Upper lobe of right lung (tissue), 1 donor: ENCODE measurements around the gene TSTD2. TPM values are rescaled to one million over a fixed set of nuclear protein-coding genes. Genes with fewer than 3 reads are reported as not detected.
A peak's percentile ranks its signal among the peaks of the same experiment; 100 is the strongest.

ENCODE experiments used
- ATAC-seq: fragments of 200-7000 bp; cut with Tn5 transposase; one replicate; pipeline ENCODE4 v1.9.1; 2020; ENCODE audit warnings: mild to moderate bottlenecking, moderate library complexity
- DNase-seq: peaks from one replicate; pipeline ENCODE4 v3.0.0-alpha.2; 2020
- H3K27ac ChIP-seq: fragments of 200-600 bp; one replicate; pipeline ENCODE4 v1.8.0; 2022
- H3K27me3 ChIP-seq: fragments of 200-600 bp; one replicate; pipeline ENCODE4 v1.8.0; 2022; ENCODE audit warnings: mild to moderate bottlenecking
- H3K36me3 ChIP-seq: fragments of 200-600 bp; one replicate; pipeline ENCODE4 v1.8.0; 2022
- H3K4me1 ChIP-seq: fragments of 200-600 bp; one replicate; pipeline ENCODE4 v1.8.0; 2022
- H3K4me3 ChIP-seq: fragments of 200-600 bp; one replicate; pipeline ENCODE4 v1.8.0; 2022; ENCODE audit warnings: mild to moderate bottlenecking
- H3K9me3 ChIP-seq: fragments of 200-600 bp; one replicate; pipeline ENCODE4 v1.8.0; 2022
- CTCF ChIP-seq: fragments of 200-600 bp; IDR thresholded peaks from one replicate; pipeline ENCODE4 v1.8.0; 2022; ENCODE audit warnings: antibody characterized with exemption
- intact Hi-C: fragments of 100-400 bp; cut with DNase I; formaldehyde crosslinking; loops from one replicate; pipeline ENCODE4 v1.11.0; 2022
- long read RNA-seq: library from polyadenylated mRNA; unstranded; transcript quantifications from one replicate; pipeline ENCODE4 v2.0.0, GENCODE V29; 2021
- total RNA-seq: library from RNA; stranded (reverse); fragmentation: NEBNext Ultra II Directional; extraction: Animal tissue kit (Norgen Biotek cat#: 25700); gene quantifications from one replicate; pipeline ENCODE4 v1.2.1, GENCODE V29; 2021
- donor health status: DM: no; HTN: yes; CAD: no; lungs with severe emphysema.

The TSTD2 gene
- total RNA-seq = 20.0 TPM
- long read RNA-seq, full-length matches to known transcripts = 22 of 33 reads
- long read RNA-seq, partial matches to known transcripts = 4 of 33 reads
- long read RNA-seq, other reads (novel, unspliced or antisense) = 7 of 33 reads

- no peaks in the 10 kb centered on the region for H3K9me3 ChIP-seq
Measured at GRCh38 chr9:97632985-97633858, at the start of gene TSTD2, which contains the start of gene NCBP1. TSTD2 (minus strand) TSS chr9:97633368; CDS start chr9:97627562, 5,806 bp downstream. NCBP1 (plus strand) TSS chr9:97633821; CDS start chr9:97633882, 61 bp downstream.

GRCh38 chr9:97682242-97682641, 49.1 kb upstream of the TSTD2 start:
- H3K9me3 ChIP-seq = no peaks in the 10 kb centered on the region
- peaks cover 99% of the 10 kb centered on the region for H3K36me3 ChIP-seq
- H3K4me3 ChIP-seq = no peak overlapping the region
- no peak for TF ChIP-seq CTCF
- DNase-seq = no peak
- ATAC-seq = no peak
- H3K4me1 ChIP-seq = no peaks in the 10 kb centered on the region
- no peaks in the 10 kb centered on the region for H3K27me3 ChIP-seq
- H3K27ac ChIP-seq = no peak overlapping the region
- intact Hi-C loops = no loop called here

More at GRCh38 chr9:97632985-97633858, at the start of gene TSTD2, which contains the start of gene NCBP1:
- Histone ChIP-seq H3K36me3 (no peaks in the 10 kb centered on the region), H3K27ac (peak within 1 kb of the TSS; percentile 99), H3K4me3 (peak within 1 kb of the TSS; percentile 76), H3K4me1 (peaks cover 38% of the 10 kb centered on the region), H3K27me3 (no peaks in the 10 kb centered on the region)
- peak; percentile 96 for ATAC-seq
- intact Hi-C loops = no loop called here
- peak; percentile 6 for TF ChIP-seq CTCF
- DNase-seq = peak; percentile 99

GRCh38 chr9:97675655-97676054, 42.5 kb upstream of the TSTD2 start:
- no peaks in the 10 kb centered on the region for H3K4me1 ChIP-seq
- H3K27me3 ChIP-seq = no peaks in the 10 kb centered on the region
- no peak for TF ChIP-seq CTCF
- no peak overlapping the region for H3K27ac ChIP-seq
- intact Hi-C loops = no loop called here
- ATAC-seq = no peak
- H3K9me3 ChIP-seq = no peaks in the 10 kb centered on the region
- DNase-seq = no peak
- H3K4me3 ChIP-seq = no peak overlapping the region
- peaks cover 99% of the 10 kb centered on the region for H3K36me3 ChIP-seq

- Histone ChIP-seq H3K4me1 (no peaks in the 10 kb centered on the region), H3K27me3 (no peaks in the 10 kb centered on the region), H3K36me3 (peaks cover 99% of the 10 kb centered on the region), H3K9me3 (no peaks in the 10 kb centered on the region), H3K27ac (no peak overlapping the region), H3K4me3 (no peak overlapping the region)
- DNase-seq (no peak), ATAC-seq (no peak)
- TF ChIP-seq CTCF = no peak
- intact Hi-C loops = no loop called here
Measured at GRCh38 chr9:97673922-97674321, 40.8 kb upstream of the TSTD2 start.

- Histone ChIP-seq H3K4me1 (no peaks in the 10 kb centered on the region), H3K27ac (no peak overlapping the region), H3K4me3 (no peak overlapping the region), H3K9me3 (no peaks in the 10 kb centered on the region), H3K36me3 (peaks cover 100% of the 10 kb centered on the region), H3K27me3 (no peaks in the 10 kb centered on the region)
- no peak for ATAC-seq
- intact Hi-C loops = no loop called here
- TF ChIP-seq CTCF = no peak
- no peak for DNase-seq
Measured at GRCh38 chr9:97672403-97672802, 39.2 kb upstream of the TSTD2 start.
